H1 (cell line): ENCODE data around the gene TMTC4. TPM values are rescaled to one million over a fixed set of nuclear protein-coding genes. Genes with fewer than 3 reads are reported as not detected.

Source experiments
- CTCF ChIA-PET: fragments of 300-600 bp; sonication (Branson Sonifier 250); formaldehyde crosslinking; loops from one replicate; lab custom pipeline; 2021; ENCODE audit not compliant: partially characterized antibody; lab: Charles Lee
- POLR2A ChIA-PET: fragments of 300-600 bp; sonication (Branson Sonifier 250); formaldehyde crosslinking; loops from one replicate; lab custom pipeline; 2021; ENCODE audit warnings: inconsistent platforms; ENCODE audit not compliant: partially characterized antibody; lab: Charles Lee
- DNase-seq, 2 experiments: peaks; one replicate each; pipeline versions ENCODE4 v3.0.0 to v3.0.0-alpha.2; 2010 to 2022; ENCODE audit warnings: low spot score in 2 of 2, low read depth in 1 of 2, mixed read lengths in 1 of 2
- FAIRE-seq: peaks from 2 replicates; lab custom pipeline; 2011; peaks lifted over from hg19 to GRCh38; lab: Jason Lieb, UNC
- H2AFZ ChIP-seq: 2 replicates; pipeline ENCODE4 v1.8.1; 2012; ENCODE audit warnings: low read length, inconsistent platforms
- H2AK5ac ChIP-seq: 2 replicates; pipeline ENCODE4 v1.6.1; 2013; ENCODE audit warnings: low read depth, low read length
- H2BK120ac ChIP-seq: replicated peaks from 2 replicates; pipeline ENCODE3; 2013; ENCODE audit warnings: low read depth, low read length, inconsistent platforms
- H2BK12ac ChIP-seq: 2 replicates; pipeline ENCODE4 v1.6.1; 2013; ENCODE audit warnings: low read depth, low read length
- H2BK15ac ChIP-seq: 2 replicates; pipeline ENCODE4 v1.6.1; 2013; ENCODE audit warnings: low read length
- H2BK20ac ChIP-seq: 2 replicates; pipeline ENCODE4 v1.6.1; 2013; ENCODE audit warnings: low read length
- H2BK5ac ChIP-seq: 2 replicates; pipeline ENCODE4 v1.6.1; 2013; ENCODE audit warnings: low read depth, low read length
- H3K14ac ChIP-seq: 2 replicates; pipeline ENCODE4 v1.6.1; 2013; ENCODE audit warnings: inconsistent platforms; ENCODE audit not compliant: insufficient read length
- H3K18ac ChIP-seq: 2 replicates; pipeline ENCODE4 v1.6.1; 2013; ENCODE audit warnings: low read length; ENCODE audit errors: extremely low read depth
- H3K23ac ChIP-seq: 2 replicates; pipeline ENCODE4 v1.6.1; 2013; ENCODE audit warnings: inconsistent platforms; ENCODE audit not compliant: insufficient read length
- H3K23me2 ChIP-seq: 2 replicates; pipeline ENCODE4 v1.6.1; 2013; ENCODE audit warnings: low read depth, low read length
- H3K27ac ChIP-seq: 2 replicates; pipeline ENCODE4 v1.6.1; 2011; ENCODE audit warnings: low read depth, low read length, inconsistent platforms
- H3K27me3 ChIP-seq, 4 experiments: replicated peaks in 1 of 4; 1 replicate in 1 of 4; 2 replicates in 3 of 4; pipeline versions ENCODE4 v1.6.1 to v1.8.1; 2011 to 2013; ENCODE audit warnings: low read length in 3 of 4, mild to moderate bottlenecking in 3 of 4, inconsistent platforms in 2 of 4, mixed read lengths in 2 of 4, moderate library complexity in 1 of 4; ENCODE audit not compliant: control insufficient read depth in 3 of 4, insufficient read depth in 3 of 4; ENCODE audit errors: extremely low read depth in 1 of 4
- H3K36me3 ChIP-seq, 4 experiments: 2 replicates each; pipeline versions ENCODE4 v1.6.1 to v1.8.1; 2011 to 2013; ENCODE audit warnings: mild to moderate bottlenecking in 4 of 4, low read length in 3 of 4, moderate library complexity in 2 of 4, control low read depth in 1 of 4, inconsistent platforms in 1 of 4; ENCODE audit not compliant: insufficient read depth in 4 of 4, control insufficient read depth in 2 of 4
- H3K4ac ChIP-seq: replicated peaks from 2 replicates; pipeline ENCODE3; 2013; ENCODE audit warnings: low read length, low read depth, mixed read lengths, inconsistent platforms; ENCODE audit not compliant: insufficient read length
- H3K4me1 ChIP-seq, 4 experiments: replicated peaks in 1 of 4; 1 replicate in 1 of 4; 2 replicates in 3 of 4; pipeline versions ENCODE4 v1.6.1 to v1.8.1; 2011 to 2013; ENCODE audit warnings: low read length in 3 of 4, inconsistent platforms in 2 of 4, mixed read lengths in 1 of 4; ENCODE audit not compliant: insufficient read depth in 4 of 4, control insufficient read depth in 3 of 4
- H3K4me2 ChIP-seq, 2 experiments: 2 replicates each; pipeline versions ENCODE4 v1.6.1 to v1.8.1; 2011 to 2013; ENCODE audit warnings: low read depth in 2 of 2, low read length in 2 of 2, control low read depth in 1 of 2, inconsistent platforms in 1 of 2, mild to moderate bottlenecking in 1 of 2; ENCODE audit not compliant: insufficient read depth in 1 of 2
- H3K4me3 ChIP-seq, 4 experiments: fragments of 200-600, 300-600 bp in 1 of 4; sonication (generic), shearing (Covaris generic), sonication (Bioruptor Twin) in 1 of 4; 2 replicates each; pipeline versions ENCODE4 v1.5.1 to v1.8.1; 2011 to 2016; ENCODE audit warnings: low read length in 4 of 4, low read depth in 3 of 4, control low read depth in 2 of 4, inconsistent platforms in 2 of 4, mild to moderate bottlenecking in 2 of 4, mixed read lengths in 1 of 4, moderate library complexity in 1 of 4; ENCODE audit not compliant: insufficient read depth in 2 of 4; ENCODE audit errors: extremely low read depth in 1 of 4
- H3K56ac ChIP-seq: replicated peaks from 2 replicates; pipeline ENCODE3; 2013; ENCODE audit warnings: low read depth, mild to moderate bottlenecking, mixed read lengths, low read length, inconsistent platforms; ENCODE audit not compliant: insufficient read length
- H3K79me1 ChIP-seq: 2 replicates; pipeline ENCODE4 v1.6.1; 2013; ENCODE audit warnings: low read depth, low read length, control low read depth
- H3K79me2 ChIP-seq, 2 experiments: 2 replicates each; pipeline versions ENCODE4 v1.6.1 to v1.8.1; 2012 to 2013; ENCODE audit warnings: low read length in 2 of 2, mild to moderate bottlenecking in 2 of 2, inconsistent platforms in 1 of 2; ENCODE audit not compliant: insufficient read depth in 2 of 2, control insufficient read depth in 1 of 2
- H3K9ac ChIP-seq, 4 experiments: replicated peaks in 1 of 4; 1 replicate in 1 of 4; 2 replicates in 3 of 4; pipeline versions ENCODE4 v1.6.1 to v1.8.1; 2011 to 2013; ENCODE audit warnings: low read depth in 3 of 4, low read length in 3 of 4, control low read depth in 2 of 4, mild to moderate bottlenecking in 2 of 4, moderate library complexity in 2 of 4, inconsistent platforms in 1 of 4; ENCODE audit errors: extremely low read depth in 1 of 4
- H3K9me3 ChIP-seq, 2 experiments: 2 replicates each; pipeline versions ENCODE4 v1.6.1 to v1.8.1; 2012 to 2013; ENCODE audit warnings: mild to moderate bottlenecking in 2 of 2, moderate library complexity in 2 of 2, control low read depth in 1 of 2, inconsistent platforms in 1 of 2, low read depth in 1 of 2, low read length in 1 of 2, mixed read lengths in 1 of 2; ENCODE audit not compliant: insufficient read depth in 2 of 2
- H4K20me1 ChIP-seq, 2 experiments: replicated peaks in 1 of 2; 2 replicates each; pipeline versions ENCODE3 to v1.8.1; 2011 to 2013; ENCODE audit warnings: inconsistent platforms in 2 of 2, low read length in 2 of 2, mild to moderate bottlenecking in 1 of 2; ENCODE audit not compliant: insufficient read depth in 2 of 2, control insufficient read depth in 1 of 2
- H4K5ac ChIP-seq: 2 replicates; pipeline ENCODE4 v1.6.1; 2013; ENCODE audit warnings: low read length, low read depth, mixed read lengths, inconsistent platforms; ENCODE audit not compliant: insufficient read length
- H4K8ac ChIP-seq: 2 replicates; pipeline ENCODE4 v1.8.0; 2013; ENCODE audit warnings: mild to moderate bottlenecking, moderate library complexity, low read length, inconsistent platforms; ENCODE audit not compliant: insufficient read depth; ENCODE audit errors: extremely low read depth
- H4K91ac ChIP-seq: replicated peaks from 2 replicates; pipeline ENCODE3; 2013; ENCODE audit warnings: low read length, mixed read lengths, inconsistent platforms; ENCODE audit not compliant: insufficient read length
- ATF3 ChIP-seq: IDR thresholded peaks from 2 replicates; pipeline ENCODE4 v1.6.1; 2011; ENCODE audit warnings: low read depth, mild to moderate bottlenecking, low read length; ENCODE audit not compliant: insufficient read depth
- CTBP2 ChIP-seq: IDR thresholded peaks from 2 replicates; pipeline ENCODE4 v1.7.0; 2011; ENCODE audit warnings: borderline replicate concordance, mild to moderate bottlenecking, moderate library complexity, mixed read lengths, low read length; ENCODE audit not compliant: insufficient read depth, insufficient read length
- E2F6 ChIP-seq: IDR thresholded peaks from 2 replicates; pipeline ENCODE4 v1.6.1; 2012; ENCODE audit warnings: inconsistent platforms
- EGR1 ChIP-seq: IDR thresholded peaks from 2 replicates; pipeline ENCODE4 v1.6.1; 2011; ENCODE audit warnings: low read depth, low read length, borderline replicate concordance
- GTF2F1 ChIP-seq: IDR thresholded peaks from 2 replicates; pipeline ENCODE4 v1.6.1; 2012; ENCODE audit warnings: low read depth, low read length, improper control_type of control experiment, borderline replicate concordance
- KDM1A ChIP-seq: fragments of 200-600, 300-600 bp; sonication (generic); IDR thresholded peaks from 2 replicates; pipeline ENCODE4 v1.7.1; 2016; ENCODE audit warnings: mild to moderate bottlenecking, low read length, borderline replicate concordance
- NRF1 ChIP-seq: IDR thresholded peaks from 2 replicates; pipeline ENCODE4 v1.6.1; 2011; ENCODE audit warnings: mild to moderate bottlenecking, low read depth, low read length, improper control_type of control experiment
- SIN3A ChIP-seq, 2 experiments: IDR thresholded peaks in 1 of 2; conservative IDR thresholded peaks in 1 of 2; 2 replicates each; pipeline ENCODE4 v1.6.1; 2011 to 2012; ENCODE audit warnings: low read length in 2 of 2, improper control_type of control experiment in 1 of 2, low read depth in 1 of 2, mild to moderate bottlenecking in 1 of 2
- SUZ12 ChIP-seq: fragments of 200-600 bp; sonication (generic); IDR thresholded peaks from 2 replicates; pipeline ENCODE4 v1.6.1; 2012; ENCODE audit warnings: mild to moderate bottlenecking, inconsistent platforms, low read length, moderate library complexity, mixed read lengths
- TAF1 ChIP-seq: IDR thresholded peaks from 2 replicates; pipeline ENCODE4 v1.6.1; 2011; ENCODE audit warnings: mild to moderate bottlenecking, low read depth, low read length
- TEAD4 ChIP-seq: IDR thresholded peaks from 2 replicates; pipeline ENCODE4 v1.6.1; 2012; ENCODE audit warnings: low read depth, low read length, inconsistent platforms, mixed read lengths
- WGBS, 2 experiments: shearing (Covaris generic) in 1 of 2; methylation state at CpG; one replicate each; pipeline versions ENCODE4 v1.1.6 to v1.1.7; 2013 to 2015; ENCODE audit warnings: low lambda C conversion rate in 2 of 2, mixed read lengths in 2 of 2, inconsistent platforms in 1 of 2, low coverage in 1 of 2, missing lambda C conversion rate in 1 of 2; ENCODE audit not compliant: insufficient replicate concordance in 2 of 2, insufficient coverage in 1 of 2, insufficient read length in 1 of 2; ENCODE audit errors: extremely low coverage in 1 of 2, missing lambda C conversion rate in 1 of 2; 5-methylcytosine and 5-hydroxymethylcytosine counted together
- polyA plus RNA-seq, 7 experiments: library from polyadenylated mRNA; depleted of rRNA in 3 of 7; stranded (reverse) in 5 of 7; unstranded in 2 of 7; fragments of >200 nt in 5 of 7; fragments of 200-250 nt in 2 of 7; gene quantifications; 1 replicate in 5 of 7; 2 replicates in 1 of 7; 4 replicates in 1 of 7; pipeline versions ENCODE4 v1.2.1 to v1.2.3, GENCODE V29; 2011 to 2013; ENCODE audit warnings: missing spikeins in 2 of 7, mixed read lengths in 2 of 7
- total RNA-seq: library from RNA; stranded (reverse); fragmentation: NEBNext Ultra II Directional; extraction: Animal tissue kit (Norgen Biotek cat#: 25700); gene quantifications from 2 replicates; pipeline ENCODE4 v1.2.1, GENCODE V29; 2021

The TMTC4 gene
- total and polyA plus RNA-seq, 2 of the 8 experiments (the other 6 are each of a cell fraction or from before 2014, with no cell fraction given), result 26.3 to 42.6 TPM

GRCh38 chr13:100604918-100605710 is 69.5 kb downstream of the TMTC4 start:
- no peak overlapping the region for H2AK5ac ChIP-seq
- H4K5ac ChIP-seq, result no peak overlapping the region
- no peak overlapping the region for H3K9ac ChIP-seq
- no peaks in the 10 kb centered on the region for H4K20me1 ChIP-seq
- no peaks in the 10 kb centered on the region for H3K36me3 ChIP-seq
- H2BK120ac ChIP-seq, result no peak overlapping the region
- H3K9me3 ChIP-seq, result no peaks in the 10 kb centered on the region
- H4K91ac ChIP-seq, result no peak overlapping the region
- no peak for FAIRE-seq
- no peaks in the 10 kb centered on the region for H3K79me2 ChIP-seq
- no peak overlapping the region for H3K4me3 ChIP-seq
- no peak overlapping the region for H2BK5ac ChIP-seq
- H3K23me2 ChIP-seq, result no peaks in the 10 kb centered on the region
- no peak overlapping the region for H2BK20ac ChIP-seq
- H3K14ac ChIP-seq, result no peak overlapping the region
- no peaks in the 10 kb centered on the region for H3K27me3 ChIP-seq
- H3K27ac ChIP-seq, result no peak overlapping the region
- H3K4me1 ChIP-seq, result no peaks in the 10 kb centered on the region; a peak in 1 of 7 replicates
- no peak overlapping the region for H2BK15ac ChIP-seq
- WGBS, 2 experiments, result 82% methylated on average over 5 of the region's 5 CpGs; no CpG with 5 or more reads in 1 of the 2 experiments
- H3K23ac ChIP-seq, result no peak overlapping the region
- H3K79me1 ChIP-seq, result no peaks in the 10 kb centered on the region
- ChIA-PET POLR2A (no interaction called here), CTCF (interaction anchor here (0.8 to 2.7 kb wide), 7 partner anchors 8 to 54 kb away, joined by 3 to 17 read pairs (median 3); partner anchors contain the start of gene GGACT)
- H2BK12ac ChIP-seq, result no peak overlapping the region
- H4K8ac ChIP-seq, result no peak overlapping the region
- H3K18ac ChIP-seq, result no peak overlapping the region
- H3K56ac ChIP-seq, result no peak overlapping the region
- H2AFZ ChIP-seq, result no peak overlapping the region
- H3K4me2 ChIP-seq, result no peak overlapping the region
- DNase-seq, result no peak
- no peak overlapping the region for H3K4ac ChIP-seq
- TF ChIP-seq SUZ12 (no peak), TAF1 (no peak), TEAD4 (no peak), SIN3A (conservative IDR thresholded peaks at IDR 0.05 in 1 of 2, IDR thresholded peaks at IDR 0.05 in 1 of 2; ENCODE audit: low read depth in 1 of 2, low read length in 2 of 2) (no peak), GTF2F1 (no peak), E2F6 (no peak), EGR1 (no peak), ATF3 (no peak), KDM1A (no peak), NRF1 (no peak), CTBP2 (no peak)
